Ecto neural progenitor cell (in vitro differentiated cells): ENCODE results near the gene CTAGE9.

Experiments used
- DNase-seq: peaks from one replicate; pipeline ENCODE4 v3.0.0-alpha.2; 2018; ENCODE audit warnings: low spot score

Gene CTAGE9

GRCh38 chr6:131663578-131664165 lies 47.1 kb downstream of the CTAGE9 start:
- DNase-seq = no peak

- no peak for DNase-seq
Observed at GRCh38 chr6:131660195-131660594, 50.6 kb downstream of the CTAGE9 start.
